ENCODE results near the gene BRMS1L.
"Not testable (repeated sequence)": the region's sequence is repeated elsewhere in the genome, so short reads cannot be mapped to it uniquely, and the experiment has no call there.

BRMS1L gene

GRCh38 chr14:35829449-35829848 is 3.3 kb downstream of the BRMS1L start:
- no peak for TF ChIP-seq CTCF (IDR thresholded peaks at IDR 0.05; ENCODE audit: borderline replicate concordance, control extremely low read depth, extremely low read depth, insufficient read depth, missing control alignments)
- in situ Hi-C loops (cut with MboI; ENCODE audit: low sequenced_read_pairs, unreplicated experiment), result no loop called here
- DNase-seq (ENCODE audit: low spot score), result no peak

GRCh38 chr14:35835208-35835982 is 9.3 kb downstream of the BRMS1L start:
- no peak for TF ChIP-seq CTCF (IDR thresholded peaks at IDR 0.05; ENCODE audit: borderline replicate concordance, control extremely low read depth, extremely low read depth, insufficient read depth, missing control alignments)
- in situ Hi-C loops (cut with MboI; ENCODE audit: low sequenced_read_pairs, unreplicated experiment), result no loop called here

GRCh38 chr14:35841704-35842103 is 15.6 kb downstream of the BRMS1L start:
- in situ Hi-C loops (cut with MboI; ENCODE audit: low sequenced_read_pairs, unreplicated experiment), result not testable (repeated sequence)

More at GRCh38 chr14:35835208-35835982, 9.3 kb downstream of the BRMS1L start:
- no peak for DNase-seq (ENCODE audit: low spot score)

GRCh38 chr14:35842245-35842644 is 16.1 kb downstream of the BRMS1L start:
- in situ Hi-C loops (cut with MboI; ENCODE audit: low sequenced_read_pairs, unreplicated experiment); DNase-seq (ENCODE audit: low spot score): not testable (repeated sequence)

More at GRCh38 chr14:35841704-35842103, 15.6 kb downstream of the BRMS1L start:
- DNase-seq (ENCODE audit: low spot score), result not testable (repeated sequence)

GRCh38 chr14:35844494-35844893 is 18.4 kb downstream of the BRMS1L start:
- in situ Hi-C loops (cut with MboI; ENCODE audit: low sequenced_read_pairs, unreplicated experiment), result no loop called here
- no peak for TF ChIP-seq CTCF (IDR thresholded peaks at IDR 0.05; ENCODE audit: borderline replicate concordance, control extremely low read depth, extremely low read depth, insufficient read depth, missing control alignments)
- no peak for DNase-seq (ENCODE audit: low spot score)

- TF ChIP-seq CTCF (IDR thresholded peaks at IDR 0.05; ENCODE audit: borderline replicate concordance, control extremely low read depth, extremely low read depth, insufficient read depth, missing control alignments), result no peak
- no peak for DNase-seq (ENCODE audit: low spot score)
- in situ Hi-C loops (cut with MboI; ENCODE audit: low sequenced_read_pairs, unreplicated experiment), result no loop called here
Observed at GRCh38 chr14:35847636-35848035, 21.5 kb downstream of the BRMS1L start.

- in situ Hi-C loops (cut with MboI; ENCODE audit: low sequenced_read_pairs, unreplicated experiment), result no loop called here
- DNase-seq (ENCODE audit: low spot score), result no peak
- no peak for TF ChIP-seq CTCF (IDR thresholded peaks at IDR 0.05; ENCODE audit: borderline replicate concordance, control extremely low read depth, extremely low read depth, insufficient read depth, missing control alignments)
Observed at GRCh38 chr14:35849122-35849521, 23.0 kb downstream of the BRMS1L start.
